Stimulated activated naive CD8-positive, alpha-beta T cell treated with anti-CD3 and anti-CD28 coated beads, Interleukin-15, amount 100 ng/mL, for 72 hours (primary cell): ENCODE data around the gene RAI1.

ENCODE experiments used
- ATAC-seq: fragments of 150-1000 bp; cut with Tn5 transposase; 2 replicates; pipeline ENCODE4 v1.10.0; 2021; ENCODE audit warnings: mild to moderate bottlenecking, moderate library complexity
- DNase-seq, 2 donors: peaks; one replicate each; pipeline ENCODE4 v3.0.0; 2021 to 2022
- H3K27ac Mint-ChIP-seq, 2 donors: one replicate each; pipeline ENCODE4 v1.8.0; 2022; ENCODE audit warnings: mild to moderate bottlenecking in 2 of 2, mixed read lengths in 2 of 2, moderate library complexity in 2 of 2
- H3K27me3 Mint-ChIP-seq: one replicate; pipeline ENCODE4 v1.8.0; 2022; ENCODE audit warnings: mixed read lengths
- H3K4me1 Mint-ChIP-seq: one replicate; pipeline ENCODE4 v1.8.0; 2022; ENCODE audit warnings: mild to moderate bottlenecking, mixed read lengths
- H3K4me3 Mint-ChIP-seq, 2 donors: one replicate each; pipeline ENCODE4 v1.8.0; 2022; ENCODE audit warnings: mild to moderate bottlenecking in 2 of 2, mixed read lengths in 2 of 2, moderate library complexity in 1 of 2
- H3K9me3 Mint-ChIP-seq, 2 donors: one replicate each; pipeline ENCODE4 v1.8.0; 2022; ENCODE audit warnings: mixed read lengths in 2 of 2

RAI1 gene

DNA sequence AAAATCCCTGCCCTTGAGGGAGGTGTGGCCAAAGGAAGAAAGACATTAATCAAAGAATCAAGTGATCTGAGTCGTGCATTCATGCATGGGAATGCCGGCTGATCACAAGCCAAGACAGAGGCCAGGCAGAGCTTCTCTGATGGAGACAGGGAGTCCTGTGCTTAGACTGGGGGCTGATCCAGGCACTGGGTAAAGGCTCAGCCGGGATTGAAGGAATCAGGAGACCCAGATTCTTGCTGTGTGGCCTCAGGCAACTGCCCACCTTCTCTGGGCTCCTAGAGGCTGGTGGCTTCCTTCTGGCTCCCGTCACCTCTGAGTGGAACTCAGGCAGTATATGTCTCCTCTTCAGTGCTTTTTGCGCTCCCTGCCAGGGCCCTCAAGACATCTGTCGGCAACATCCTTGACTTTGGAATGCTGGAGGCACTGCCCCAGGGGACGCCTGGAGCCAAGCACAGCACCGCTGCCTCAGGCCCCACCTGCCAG, 17.7 kb downstream of the RAI1 start:
- H3K4me3 Mint-ChIP-seq, result no peak overlapping the region
- H3K9me3 Mint-ChIP-seq, result no peaks in the 10 kb centered on the region
- no peak for DNase-seq
- no peak for ATAC-seq
- peaks cover 76% of the 10 kb centered on the region for H3K4me1 Mint-ChIP-seq
- no peaks in the 10 kb centered on the region for H3K27me3 Mint-ChIP-seq
- peak overlapping the region; percentile 6 to 65 for H3K27ac Mint-ChIP-seq

DNA sequence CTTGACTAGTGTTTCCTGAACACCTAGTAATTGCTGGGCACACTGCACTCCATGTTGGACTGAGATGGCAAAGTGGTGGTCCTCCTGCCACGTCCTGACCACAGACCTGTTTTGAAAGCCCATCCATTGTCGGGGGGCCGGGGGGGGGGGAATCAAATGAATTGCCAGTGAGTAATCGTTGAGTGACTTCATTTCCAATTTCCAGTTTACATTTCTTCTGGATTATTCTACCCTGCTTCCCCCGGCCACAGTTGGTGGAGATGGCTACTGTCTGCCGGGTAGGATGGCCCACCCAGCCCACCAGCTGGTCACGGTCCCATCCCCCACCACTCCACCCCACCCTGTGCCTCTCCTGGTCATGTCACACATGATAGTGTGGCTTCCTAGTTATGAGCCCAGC, 18.2 kb downstream of the RAI1 start:
- ATAC-seq, result no peak
- H3K27ac Mint-ChIP-seq, result no peak overlapping the region
- H3K4me3 Mint-ChIP-seq, result no peak overlapping the region
- peaks cover 77% of the 10 kb centered on the region for H3K4me1 Mint-ChIP-seq
- DNase-seq, result no peak
- H3K9me3 Mint-ChIP-seq, result no peaks in the 10 kb centered on the region
- H3K27me3 Mint-ChIP-seq, result no peaks in the 10 kb centered on the region

DNA sequence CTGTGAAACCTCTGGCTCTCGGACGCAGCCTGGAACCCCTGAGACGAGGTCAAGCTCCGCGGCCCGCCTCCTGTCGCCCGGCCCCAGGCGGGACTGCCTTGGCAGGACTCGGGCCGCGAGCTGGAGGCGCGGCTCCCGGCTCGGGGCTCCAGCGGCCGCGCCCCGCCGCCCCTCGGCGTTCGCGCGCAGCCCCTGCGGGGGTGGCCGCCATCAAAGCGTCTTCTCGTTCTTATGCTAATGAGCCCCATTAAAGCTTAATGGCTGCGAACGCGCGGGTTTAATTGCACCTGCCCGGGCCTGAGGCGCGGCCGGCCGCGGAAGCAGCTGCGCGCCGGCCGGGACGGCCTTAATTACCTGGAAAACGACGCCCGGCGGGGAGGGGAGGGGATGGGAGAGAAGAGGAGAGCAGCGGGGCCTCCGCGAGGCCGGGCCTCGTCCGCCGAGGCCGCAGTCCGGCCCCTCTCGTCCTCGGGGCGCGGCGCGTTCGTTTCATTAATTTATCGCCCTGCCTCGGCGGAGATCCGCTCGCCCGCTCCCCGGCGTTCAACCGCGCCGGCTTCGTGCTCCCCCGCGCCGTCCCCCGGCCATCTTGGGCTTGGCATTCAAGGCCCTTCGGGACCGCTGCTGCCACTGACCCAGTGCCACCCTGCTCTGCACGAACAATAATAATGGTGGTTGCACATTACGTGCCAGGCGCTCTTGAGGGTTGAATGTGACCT, 19.2 kb downstream of the RAI1 start:
- Mint-ChIP-seq H3K4me1 (peaks cover 71% of the 10 kb centered on the region), H3K9me3 (no peaks in the 10 kb centered on the region), H3K27ac (no peak overlapping the region), H3K4me3 (no peak overlapping the region), H3K27me3 (no peaks in the 10 kb centered on the region)
- ATAC-seq, result no peak
- DNase-seq, result no peak

DNA sequence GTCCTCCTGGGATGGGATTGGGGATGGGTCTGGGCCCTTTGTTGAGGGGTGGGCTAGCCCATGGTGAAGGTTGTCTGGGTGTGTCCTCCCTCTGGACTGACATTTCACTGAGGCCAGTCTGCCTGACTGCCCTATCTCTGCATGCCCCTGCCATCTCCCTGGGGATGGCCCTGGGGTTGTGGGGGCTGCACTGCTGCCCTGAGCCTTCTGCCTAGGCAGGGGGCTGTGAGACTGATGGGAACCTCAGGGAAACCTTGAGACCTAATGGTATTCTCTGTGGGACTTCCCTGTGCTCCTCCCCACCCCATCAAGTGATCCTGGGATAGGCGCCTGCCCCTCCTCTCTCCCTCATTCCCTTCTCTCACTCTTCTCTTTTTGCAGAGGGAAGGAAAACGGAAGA, 19.9 kb downstream of the RAI1 start:
- DNase-seq, result no peak
- no peaks in the 10 kb centered on the region for H3K27me3 Mint-ChIP-seq
- H3K27ac Mint-ChIP-seq, result peak overlapping the region in 1 of 2 donors; percentile 91
- H3K4me3 Mint-ChIP-seq, result no peak overlapping the region
- ATAC-seq, result no peak
- peaks cover 68% of the 10 kb centered on the region for H3K4me1 Mint-ChIP-seq
- H3K9me3 Mint-ChIP-seq, result no peaks in the 10 kb centered on the region

DNA sequence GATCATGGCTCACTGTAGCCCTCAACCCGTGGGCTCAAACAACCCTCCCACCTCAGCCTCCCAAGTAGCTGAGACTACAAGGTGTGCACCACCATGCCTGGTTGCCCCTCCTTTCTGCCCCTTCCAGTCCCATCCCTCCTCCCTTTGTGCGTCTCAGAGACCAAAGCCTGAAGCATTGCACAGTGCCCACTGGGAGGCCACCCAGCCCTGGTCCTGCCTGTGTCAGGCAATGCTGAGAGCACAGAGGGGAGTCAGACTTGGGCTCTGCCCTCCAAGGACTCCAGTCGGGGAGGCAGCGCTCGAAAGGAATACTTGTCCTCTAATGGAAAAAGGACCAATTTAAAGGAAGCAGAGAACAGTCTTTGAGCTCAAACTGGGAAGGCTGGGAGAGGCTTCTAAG, 20.4 kb downstream of the RAI1 start:
- Mint-ChIP-seq H3K27me3 (no peaks in the 10 kb centered on the region), H3K27ac (no peak overlapping the region), H3K4me3 (no peak overlapping the region), H3K9me3 (no peaks in the 10 kb centered on the region), H3K4me1 (peaks cover 66% of the 10 kb centered on the region)
- ATAC-seq (no peak), DNase-seq (no peak)

DNA sequence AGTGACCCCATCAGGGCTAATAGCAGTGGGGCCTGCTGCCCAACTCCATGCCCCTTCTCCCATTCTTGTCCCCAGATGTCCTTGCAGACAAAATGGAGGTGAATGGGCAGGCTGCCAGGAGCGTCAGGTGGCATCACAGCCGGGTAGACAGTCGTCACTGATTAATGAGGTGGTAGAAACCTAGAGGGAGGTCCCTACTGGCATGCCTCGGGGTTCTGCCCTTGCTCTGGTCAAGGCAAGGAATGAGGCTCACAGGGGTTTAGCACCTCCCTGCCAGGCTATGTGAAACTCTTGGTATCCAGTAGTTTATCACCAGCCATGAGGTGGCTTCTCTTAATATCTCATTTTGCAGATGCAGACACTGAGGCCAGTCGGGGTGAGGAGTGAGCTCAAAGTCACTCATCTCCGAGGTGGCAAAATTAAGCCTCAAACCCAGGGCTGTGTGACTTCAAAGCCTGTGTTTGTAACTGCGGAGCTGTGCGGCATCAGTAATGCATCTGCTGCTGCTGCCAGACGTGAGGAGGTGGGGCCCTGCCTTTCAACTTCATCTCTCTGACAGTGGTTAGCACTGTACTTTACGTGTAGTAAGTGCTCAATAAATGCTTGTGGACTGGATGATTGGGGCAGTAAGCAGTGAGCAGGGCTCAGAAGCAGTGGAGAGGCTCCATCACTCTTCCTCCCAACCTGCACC, 21.3 kb downstream of the RAI1 start:
- no peaks in the 10 kb centered on the region for H3K27me3 Mint-ChIP-seq
- no peak overlapping the region for H3K4me3 Mint-ChIP-seq
- ATAC-seq, result no peak
- DNase-seq, result no peak
- no peaks in the 10 kb centered on the region for H3K9me3 Mint-ChIP-seq
- no peak overlapping the region for H3K27ac Mint-ChIP-seq
- H3K4me1 Mint-ChIP-seq, result peaks cover 64% of the 10 kb centered on the region

DNA sequence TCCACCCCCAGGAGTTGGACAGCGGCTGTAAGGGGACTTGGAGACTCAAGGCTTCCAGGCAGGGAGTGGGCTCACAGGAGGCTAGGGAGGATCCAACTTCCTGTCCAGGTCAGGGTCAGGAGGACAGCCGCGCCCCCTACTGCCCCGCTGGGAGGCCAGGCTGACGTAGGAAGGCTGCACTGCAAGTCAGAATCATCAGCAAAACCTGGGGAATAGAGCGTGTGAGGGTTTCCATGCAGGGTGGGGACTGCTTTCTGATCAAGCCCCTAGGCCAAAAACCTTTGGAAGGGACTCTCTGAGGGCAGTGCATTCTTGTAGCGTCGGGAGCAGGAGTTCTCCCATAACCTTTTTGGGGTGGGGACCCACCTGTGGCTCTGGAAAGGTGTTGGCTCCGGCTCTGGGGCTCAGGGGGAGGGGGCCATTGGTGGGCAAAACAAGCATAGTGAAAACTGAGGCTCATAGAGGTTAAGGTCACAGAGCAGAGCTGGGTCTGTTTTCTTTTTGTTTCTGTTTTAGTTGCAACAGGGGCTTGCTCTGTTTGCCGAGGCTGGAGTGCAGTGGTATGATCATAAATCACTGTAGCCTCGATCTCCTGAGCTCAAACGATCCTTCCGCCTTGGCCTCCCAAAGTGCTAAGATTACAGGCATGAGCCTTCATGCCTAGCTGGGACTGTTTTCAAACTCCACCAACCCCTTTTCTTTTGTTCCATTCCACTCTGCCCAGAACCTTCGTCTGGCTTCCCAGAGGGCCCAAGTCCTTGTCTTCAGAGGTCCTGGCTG, 22.1 kb downstream of the RAI1 start:
- Mint-ChIP-seq H3K27me3 (no peaks in the 10 kb centered on the region), H3K4me3 (no peak overlapping the region), H3K27ac (peak overlapping the region in 1 of 2 donors; percentile 43), H3K4me1 (peaks cover 56% of the 10 kb centered on the region), H3K9me3 (no peaks in the 10 kb centered on the region)
- DNase-seq, result no peak
- ATAC-seq, result no peak

DNA sequence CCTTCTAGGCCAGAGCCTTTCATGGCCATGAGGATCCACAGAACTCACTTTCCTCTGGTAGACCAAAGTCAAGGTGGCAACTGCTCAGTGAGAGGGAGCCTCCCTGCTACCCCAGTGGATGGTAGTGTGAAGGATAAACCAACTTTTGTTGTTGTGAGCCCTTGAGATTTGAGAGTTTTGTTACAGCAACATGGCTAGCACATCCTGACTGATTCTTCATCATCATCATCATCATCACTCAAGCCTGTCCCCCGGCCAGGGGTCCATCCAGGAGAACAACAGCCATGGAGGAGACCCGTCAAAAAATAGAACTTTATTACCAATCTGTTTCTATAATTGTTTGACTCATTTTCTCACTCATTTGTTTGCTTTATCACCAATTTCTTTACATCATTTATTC, 23.7 kb downstream of the RAI1 start:
- H3K27ac Mint-ChIP-seq, result peak overlapping the region in 1 of 2 donors; percentile 50
- peaks cover 46% of the 10 kb centered on the region for H3K4me1 Mint-ChIP-seq
- H3K9me3 Mint-ChIP-seq, result no peaks in the 10 kb centered on the region
- ATAC-seq, result no peak
- no peak overlapping the region for H3K4me3 Mint-ChIP-seq
- no peak for DNase-seq
- no peaks in the 10 kb centered on the region for H3K27me3 Mint-ChIP-seq

DNA sequence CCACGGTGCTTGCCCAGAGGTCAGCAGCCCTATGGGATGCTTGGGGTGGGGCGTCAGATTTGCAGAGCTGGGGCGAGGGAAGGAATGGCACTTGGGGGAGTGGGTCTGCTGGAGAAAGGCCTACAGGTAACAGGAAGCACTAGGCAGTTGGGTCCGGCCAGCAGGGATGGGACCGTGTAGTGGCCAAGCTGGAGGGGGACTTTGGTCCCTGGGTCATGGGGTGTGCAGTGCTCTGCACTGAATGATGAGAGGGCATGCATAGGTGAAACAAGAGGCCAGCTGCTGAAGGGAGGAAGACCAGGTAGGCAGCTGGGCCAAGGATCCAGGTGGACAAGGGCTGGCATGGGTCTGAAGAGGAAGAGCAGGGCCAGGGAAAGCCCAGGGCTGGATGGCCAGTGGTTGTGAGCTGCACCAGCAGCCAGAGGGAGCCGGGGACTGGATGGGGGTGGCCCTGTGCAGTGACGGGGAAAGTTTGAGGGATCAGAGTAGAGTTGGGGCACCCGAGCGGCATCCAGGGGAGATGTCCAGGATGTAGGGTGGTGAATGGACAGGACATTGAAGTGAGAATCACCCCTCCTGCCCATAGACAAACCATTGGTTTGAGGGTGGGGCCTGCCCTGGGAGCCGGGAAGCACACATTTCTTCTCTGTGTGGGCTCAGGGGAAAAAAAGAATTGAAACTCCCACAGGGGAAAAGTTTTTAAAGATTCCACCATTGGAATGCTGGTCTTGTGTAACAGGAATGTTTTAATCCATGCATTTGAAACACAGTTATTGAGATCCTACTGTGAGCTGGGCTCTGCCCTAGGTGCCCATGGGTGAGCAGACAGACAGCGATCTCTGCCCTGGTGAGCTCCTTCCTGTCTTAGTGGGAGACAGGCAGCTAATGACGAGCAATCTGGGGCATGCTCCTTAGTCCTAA, 25.1 kb downstream of the RAI1 start:
- Mint-ChIP-seq H3K27me3 (no peaks in the 10 kb centered on the region), H3K4me3 (no peak overlapping the region), H3K27ac (no peak overlapping the region), H3K9me3 (no peaks in the 10 kb centered on the region), H3K4me1 (peaks cover 49% of the 10 kb centered on the region)
- DNase-seq (no peak), ATAC-seq (no peak)

DNA sequence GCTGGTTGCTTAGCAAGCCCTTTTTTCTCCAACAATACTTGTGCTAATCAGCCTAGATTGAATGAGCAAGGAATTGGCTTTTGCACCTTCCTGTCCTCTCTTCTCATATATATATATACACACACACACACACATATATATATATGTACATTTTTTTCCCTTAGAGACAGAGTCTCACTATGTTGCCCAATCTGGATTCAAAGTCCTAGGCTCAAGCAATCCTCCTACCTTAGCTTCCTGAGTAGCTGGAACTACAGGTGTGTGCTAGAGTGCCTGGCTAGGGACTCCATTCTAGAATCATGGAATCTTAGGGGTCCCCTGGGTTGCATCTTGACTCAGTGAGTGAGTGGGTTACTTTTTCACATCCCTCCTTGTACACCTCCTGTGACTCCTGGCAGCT, 27.0 kb downstream of the RAI1 start:
- ATAC-seq, result no peak

DNA sequence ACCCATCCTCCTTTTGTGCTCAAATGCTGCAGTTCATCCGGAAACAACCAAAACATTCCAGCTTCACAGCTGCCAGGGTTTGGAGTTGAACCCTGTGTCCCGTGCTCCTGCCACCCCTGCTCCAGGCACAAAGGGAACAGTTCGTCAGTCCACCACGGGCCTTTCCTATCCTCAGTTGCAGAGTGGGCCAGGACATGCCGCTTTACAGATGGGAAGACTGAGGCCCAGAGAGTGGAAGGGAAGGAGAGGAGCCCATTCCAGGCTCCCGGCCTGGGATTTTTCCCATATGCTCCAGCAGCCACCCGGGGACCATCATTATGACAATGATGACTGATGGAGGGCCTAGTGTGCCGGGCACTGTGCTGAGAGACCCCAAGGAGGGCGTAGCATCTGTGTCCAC, 27.6 kb downstream of the RAI1 start:
- H3K4me3 Mint-ChIP-seq, result no peak overlapping the region
- DNase-seq, result no peak
- H3K27ac Mint-ChIP-seq, result no peak overlapping the region
- no peaks in the 10 kb centered on the region for H3K27me3 Mint-ChIP-seq
- H3K9me3 Mint-ChIP-seq, result no peaks in the 10 kb centered on the region
- no peak for ATAC-seq
- H3K4me1 Mint-ChIP-seq, result peaks cover 47% of the 10 kb centered on the region

More for the DNA sequence above, 27.0 kb downstream of the RAI1 start:
- DNase-seq, result no peak
- Mint-ChIP-seq H3K4me1 (peaks cover 48% of the 10 kb centered on the region), H3K9me3 (no peaks in the 10 kb centered on the region), H3K4me3 (no peak overlapping the region), H3K27me3 (no peaks in the 10 kb centered on the region), H3K27ac (peak overlapping the region in 1 of 2 donors; percentile 19)

DNA sequence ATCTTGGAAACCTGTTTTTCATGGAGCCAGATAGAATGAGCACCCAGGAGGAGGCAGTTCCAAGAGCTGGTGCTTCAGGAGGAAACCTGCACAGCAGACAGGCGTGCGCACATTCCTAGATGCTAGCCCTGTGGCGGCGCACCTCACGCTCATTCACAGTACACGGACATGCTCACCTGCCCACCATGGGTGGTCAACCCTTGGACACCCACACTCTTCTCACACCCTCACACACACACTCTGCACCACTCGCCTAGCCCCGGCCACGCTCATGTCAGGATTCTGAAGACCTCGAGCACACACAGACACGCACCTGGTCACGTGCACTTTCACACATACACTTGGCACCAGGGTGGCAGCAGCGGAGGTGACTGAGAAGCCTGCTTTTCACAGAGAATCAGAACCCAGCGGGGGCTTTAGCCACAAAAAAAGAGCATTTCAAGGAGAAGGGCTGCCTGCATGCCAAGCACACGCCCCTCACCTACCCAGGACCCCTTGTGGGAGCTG, 28.6 kb downstream of the RAI1 start:
- DNase-seq (no peak), ATAC-seq (no peak)
- no peaks in the 10 kb centered on the region for H3K27me3 Mint-ChIP-seq
- peaks cover 51% of the 10 kb centered on the region for H3K4me1 Mint-ChIP-seq
- H3K4me3 Mint-ChIP-seq, result no peak overlapping the region
- no peaks in the 10 kb centered on the region for H3K9me3 Mint-ChIP-seq
- H3K27ac Mint-ChIP-seq, result no peak overlapping the region

DNA sequence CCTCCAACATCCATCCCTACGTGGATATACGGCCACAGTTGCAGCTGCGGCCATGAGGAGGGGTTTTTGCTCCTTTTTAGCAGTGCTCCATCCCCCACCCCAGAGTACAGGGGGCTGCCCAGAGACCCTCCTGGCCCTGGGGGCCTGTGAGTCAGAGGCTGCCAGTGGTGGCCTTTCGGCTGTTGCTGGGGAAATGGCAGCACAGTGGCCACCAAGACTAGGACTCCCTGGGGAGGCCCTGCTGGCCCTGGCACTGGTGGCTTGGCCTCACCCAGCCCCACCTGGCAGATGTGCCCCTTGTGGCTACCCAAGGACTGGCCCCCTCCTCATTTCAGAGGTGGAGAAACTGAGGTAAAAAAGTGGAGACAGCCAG, 29.1 kb downstream of the RAI1 start:
- peak overlapping the region in 1 of 2 donors; percentile 67 for H3K27ac Mint-ChIP-seq
- DNase-seq (no peak), ATAC-seq (no peak)
- H3K4me3 Mint-ChIP-seq, result no peak overlapping the region
- no peaks in the 10 kb centered on the region for H3K9me3 Mint-ChIP-seq
- peaks cover 54% of the 10 kb centered on the region for H3K4me1 Mint-ChIP-seq
- H3K27me3 Mint-ChIP-seq, result no peaks in the 10 kb centered on the region

DNA sequence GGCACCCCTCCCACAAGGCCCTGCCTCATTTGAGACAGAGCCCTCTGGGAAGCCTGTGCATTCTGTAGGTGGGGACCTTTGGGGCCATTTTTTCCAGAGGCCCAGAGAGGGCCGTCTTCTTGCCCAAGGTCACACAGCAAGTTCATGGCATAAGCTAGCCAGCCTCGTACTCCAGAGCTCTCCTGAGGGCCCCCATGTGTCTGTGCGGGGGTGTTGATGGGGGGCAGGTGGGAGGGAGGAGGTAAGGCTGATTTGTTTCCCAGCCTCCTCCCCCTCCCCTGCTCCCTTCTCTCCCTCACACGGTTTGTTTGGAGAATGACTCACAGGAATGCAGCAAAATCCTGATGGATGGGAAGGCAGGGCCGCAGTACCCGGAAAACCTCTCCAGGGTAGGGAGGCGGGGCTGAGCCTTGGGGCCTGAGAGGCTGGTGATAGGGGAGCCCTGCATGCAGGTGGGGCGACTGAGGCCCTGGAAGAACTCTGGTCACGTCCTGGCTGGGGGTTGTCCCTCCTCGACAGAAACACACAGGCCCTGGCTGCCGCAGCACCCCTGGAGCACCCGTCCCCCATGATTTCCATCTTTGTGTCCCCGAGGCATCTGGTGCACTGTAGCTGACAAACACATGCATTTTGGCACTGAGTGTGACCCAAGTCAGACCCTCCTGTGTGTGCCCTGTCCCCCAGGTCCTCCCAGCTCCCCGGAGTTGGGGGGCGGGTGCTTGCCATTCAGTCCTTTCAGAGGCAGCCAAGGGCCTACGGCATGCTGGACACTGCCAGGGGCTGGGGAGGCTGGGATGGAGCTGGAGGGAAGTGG, 29.7 kb downstream of the RAI1 start:
- Mint-ChIP-seq H3K27me3 (no peaks in the 10 kb centered on the region), H3K4me1 (peaks cover 58% of the 10 kb centered on the region), H3K4me3 (no peak overlapping the region), H3K9me3 (no peaks in the 10 kb centered on the region), H3K27ac (no peak overlapping the region)
- DNase-seq (no peak), ATAC-seq (no peak)
